HEK293T (cell line): ENCODE data around the gene FAM120AOS.

Experiments used
- ARNT ChIP-seq: fragments of 450-650 bp; IDR thresholded peaks from 2 replicates; pipeline ENCODE4 v1.6.1; 2017; ENCODE audit warnings: mild to moderate bottlenecking
- FOXA1 ChIP-seq: fragments of 450-650 bp; IDR thresholded peaks from 2 replicates; pipeline ENCODE4 v1.6.1; 2016; ENCODE audit warnings: mild to moderate bottlenecking
- FOXK2 ChIP-seq: fragments of 450-650 bp; IDR thresholded peaks from 2 replicates; pipeline ENCODE4 v1.6.1; 2016; ENCODE audit warnings: mild to moderate bottlenecking
- FOXM1 ChIP-seq: fragments of 450-650 bp; IDR thresholded peaks from 2 replicates; pipeline ENCODE4 v1.6.1; 2017; ENCODE audit warnings: mild to moderate bottlenecking, borderline replicate concordance
- NFRKB ChIP-seq: fragments of 450-650 bp; IDR thresholded peaks from 2 replicates; pipeline ENCODE4 v1.6.1; 2016; ENCODE audit warnings: mild to moderate bottlenecking, moderate library complexity
- SP1 ChIP-seq: fragments of 450-650 bp; IDR thresholded peaks from 2 replicates; pipeline ENCODE4 v1.6.1; 2017

- TF ChIP-seq NFRKB (no peak), FOXM1 (no peak), ARNT (no peak), FOXK2 (no peak), SP1 (no peak), FOXA1 (no peak)
These were observed 47.4 kb upstream of the FAM120AOS start for GRCh38 chr9:93500571-93501298.
